ENCODE measurements around the gene CD82. TPM values are rescaled to one million over a fixed set of nuclear protein-coding genes. Genes with fewer than 3 reads are reported as not detected.
"Not testable (repeated sequence)": the region's sequence is repeated elsewhere in the genome, so short reads cannot be mapped to it uniquely, and the experiment has no call there.

The CD82 gene
- polyA plus RNA-seq, 1 donor: 11.4 TPM

DNA sequence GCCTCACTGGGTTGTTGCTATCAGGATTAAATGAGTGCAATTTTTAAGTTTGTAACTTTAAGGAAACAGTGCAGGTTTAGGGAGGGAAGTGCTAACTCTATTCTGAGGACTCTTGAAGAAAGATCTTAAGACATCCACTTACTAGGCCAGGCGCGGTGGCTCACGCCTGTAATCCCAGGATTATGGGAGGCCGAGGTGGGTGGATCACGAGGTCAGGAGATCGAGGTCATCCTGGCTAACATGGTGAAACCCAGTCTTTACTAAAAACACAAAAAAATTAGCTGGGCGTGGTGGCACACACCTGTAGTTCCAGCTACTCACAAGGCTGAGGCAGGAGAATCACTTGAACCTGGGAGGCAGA is 5.5 kb upstream of the CD82 start:
- DNase-seq: not testable (repeated sequence)

GRCh38 chr11:44561275-44561805 is 4.1 kb upstream of the CD82 start:
- DNase-seq: no peak

- DNase-seq: no peak
Observed at GRCh38 chr11:44561964-44562734, 3.3 kb upstream of the CD82 start.

GRCh38 chr11:44562845-44563460 is 2.5 kb upstream of the CD82 start:
- no peak for DNase-seq

DNA sequence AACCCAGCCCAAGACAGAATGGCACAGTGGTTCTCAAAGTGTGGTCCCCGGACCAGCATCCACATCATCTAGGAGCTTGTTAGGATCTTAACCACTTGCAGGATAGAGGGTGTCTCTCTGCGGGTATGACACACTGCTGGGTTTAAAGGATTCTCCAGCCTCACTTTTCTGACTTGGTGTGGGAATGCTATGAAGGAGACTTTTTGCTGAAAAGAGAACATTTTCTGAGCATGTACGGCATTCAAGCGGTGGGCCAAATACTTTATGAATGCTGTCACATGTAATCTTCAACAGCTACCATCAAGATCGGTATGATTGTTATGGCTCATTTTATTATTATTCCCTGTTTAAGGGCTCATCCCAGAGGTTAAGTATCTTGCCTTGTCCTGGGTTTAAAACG is 1.8 kb upstream of the CD82 start:
- no peak for DNase-seq

GRCh38 chr11:44564166-44564565 is 1.3 kb upstream of the CD82 start:
- DNase-seq: no peak

DNA sequence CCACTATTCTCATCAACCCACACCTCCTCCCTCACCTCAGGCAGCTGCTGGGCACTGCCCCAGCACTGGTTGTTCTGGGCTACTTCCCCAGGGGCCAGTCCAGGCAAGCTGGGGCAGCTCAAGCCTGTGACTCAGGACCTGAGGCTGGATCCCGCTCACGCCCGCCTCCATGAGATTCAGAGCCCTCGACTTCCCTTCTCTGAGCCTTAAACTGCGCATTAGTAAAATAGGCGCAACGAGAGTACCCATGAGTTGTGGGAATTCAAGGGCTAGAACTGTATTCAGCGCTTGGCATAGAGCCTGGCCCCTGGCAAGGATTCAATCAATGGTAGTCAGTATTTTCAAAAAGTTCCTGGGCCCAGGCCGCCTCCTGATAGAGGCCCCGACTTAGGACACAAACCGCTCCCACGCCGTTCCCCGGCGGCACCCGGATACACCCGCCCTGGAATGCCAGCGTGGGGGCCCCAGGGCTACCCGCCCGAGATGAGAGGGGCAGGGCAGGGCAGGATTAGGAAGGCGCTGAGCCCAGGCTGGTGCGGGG is 723 bp upstream of the CD82 start:
- no peak for DNase-seq

GRCh38 chr11:44565953-44566949 is 788 bp downstream of the CD82 start:
- no peak for DNase-seq

- no peak for DNase-seq
Observed at GRCh38 chr11:44566952-44567875, 1.8 kb downstream of the CD82 start.

- no peak for DNase-seq
Observed at GRCh38 chr11:44567876-44568256, 2.4 kb downstream of the CD82 start.

DNA sequence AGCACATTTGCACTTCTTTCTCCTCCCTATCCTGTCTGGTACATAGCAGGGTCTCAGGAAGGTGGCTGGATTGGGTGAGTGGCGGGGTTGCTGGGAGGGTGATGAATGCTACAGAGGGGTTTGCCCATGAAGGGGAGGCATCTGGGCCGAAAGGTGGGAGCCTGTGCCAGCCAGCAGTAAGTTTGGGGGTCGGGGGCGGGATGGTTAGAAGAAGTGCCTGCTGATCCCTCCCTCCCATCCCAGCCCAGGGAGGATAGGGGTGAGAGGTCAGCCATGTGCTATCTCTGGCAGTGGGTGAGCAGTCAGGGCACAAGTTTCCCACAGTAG is 2.8 kb downstream of the CD82 start:
- no peak for DNase-seq

- DNase-seq: no peak
Observed at GRCh38 chr11:44568658-44569473, 3.4 kb downstream of the CD82 start.

DNA sequence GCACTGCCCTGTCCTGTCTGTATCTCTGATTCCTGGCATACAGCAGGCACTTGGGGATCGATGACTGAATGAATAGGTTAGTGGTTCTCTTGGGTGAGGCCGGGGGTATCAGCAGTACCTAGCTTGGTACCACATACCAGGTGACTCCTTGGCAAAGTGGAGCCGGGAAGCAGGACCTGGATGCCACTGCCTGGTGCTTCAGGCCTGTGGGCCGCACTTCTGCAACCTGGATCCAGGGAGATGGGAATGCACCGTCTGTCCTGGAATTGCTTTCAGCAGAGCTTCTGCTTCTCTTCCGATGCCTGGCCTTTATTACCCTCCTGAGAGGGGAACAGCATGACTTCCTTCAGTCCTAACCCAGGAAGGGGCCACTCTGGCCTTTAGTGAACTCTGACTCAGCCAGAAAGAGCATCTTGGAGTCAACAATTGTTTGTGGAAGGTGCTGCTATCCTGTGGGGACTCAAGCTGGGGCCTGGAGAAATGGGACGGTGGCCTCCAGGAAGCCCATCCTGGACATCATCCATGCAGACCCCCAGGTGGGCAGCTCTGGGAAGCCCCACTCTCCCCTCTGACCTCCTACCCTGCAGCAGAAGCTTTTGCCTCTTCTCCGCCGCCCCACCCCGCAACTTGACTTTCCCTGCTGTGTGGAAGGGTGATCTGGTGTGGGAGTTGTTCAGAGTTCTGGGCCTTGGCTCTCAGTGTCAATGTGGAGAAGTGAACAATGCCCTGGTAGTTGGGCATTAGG is 5.1 kb downstream of the CD82 start:
- DNase-seq: no peak

GRCh38 chr11:44571871-44572270 is 6.4 kb downstream of the CD82 start:
- no peak for DNase-seq

DNA sequence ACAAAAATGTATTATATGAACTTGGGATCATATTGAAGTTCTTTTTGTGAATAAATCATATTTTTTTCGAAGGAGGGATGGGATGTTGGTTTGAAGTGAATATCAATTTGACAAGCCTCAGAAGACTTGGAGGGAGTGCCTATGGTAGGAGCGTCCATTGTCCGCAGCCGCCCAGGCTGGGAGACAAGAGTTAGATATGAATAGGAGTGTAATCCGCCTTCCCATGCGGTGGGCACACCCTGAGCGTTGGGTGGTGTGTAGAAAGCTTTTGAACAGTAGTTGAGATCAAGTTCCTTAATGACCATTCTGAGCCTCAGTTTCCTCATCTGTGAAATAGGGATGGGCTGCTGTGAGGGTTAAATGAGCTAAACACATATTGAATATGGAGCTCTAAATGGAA is 7.0 kb downstream of the CD82 start:
- DNase-seq: no peak

GRCh38 chr11:44572884-44573283 is 7.4 kb downstream of the CD82 start:
- DNase-seq: no peak

DNA sequence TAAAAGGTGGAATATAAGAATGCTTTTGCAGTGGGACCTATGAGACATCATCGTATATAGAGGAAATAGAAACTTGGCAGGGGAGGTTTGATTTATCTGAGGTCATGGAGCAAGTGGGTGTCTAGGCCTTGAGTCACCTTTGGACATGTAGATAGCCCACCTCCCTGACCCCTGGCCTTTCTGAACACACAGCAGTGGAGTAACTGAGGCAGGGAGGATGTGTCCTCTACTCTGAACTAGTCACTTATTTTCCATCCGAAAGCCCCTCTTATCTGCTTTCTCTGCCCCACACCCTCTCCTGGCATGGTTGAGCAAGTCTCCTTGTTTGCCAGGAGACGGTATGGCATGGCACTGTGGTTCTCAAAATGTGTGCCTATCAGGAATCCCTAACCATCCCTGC is 7.9 kb downstream of the CD82 start:
- no peak for DNase-seq

DNA sequence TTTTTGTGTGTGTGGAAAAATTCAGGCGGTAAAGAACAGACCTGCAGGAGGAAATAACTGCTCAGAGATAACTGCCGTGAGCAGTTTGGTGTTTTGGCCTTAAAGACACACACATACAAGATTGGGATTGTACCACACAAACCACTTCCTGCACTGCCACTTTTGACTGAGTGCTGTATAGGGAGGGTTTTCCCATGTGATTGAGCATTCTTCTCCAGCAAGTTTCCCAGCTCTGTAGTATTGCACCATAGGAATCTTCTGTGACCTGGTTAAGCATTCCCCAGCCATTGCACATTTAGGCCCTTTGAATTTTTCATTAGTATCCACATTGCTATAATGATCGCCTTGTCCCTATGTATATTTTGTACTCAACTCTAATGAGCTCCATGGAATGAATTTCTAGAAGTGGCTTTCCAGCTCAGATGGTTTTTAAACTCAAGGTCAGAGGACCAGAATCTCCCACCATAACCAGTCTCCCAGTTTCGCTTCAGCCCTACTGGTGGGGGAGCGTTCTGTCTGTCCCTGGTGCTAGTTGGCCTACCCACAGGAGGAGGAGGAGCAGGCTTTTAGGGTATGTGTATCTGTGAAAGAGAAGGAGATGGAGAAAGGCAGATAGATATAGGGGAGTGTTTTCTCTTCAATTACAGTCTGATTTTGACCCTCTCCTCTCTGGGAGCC is 9.3 kb downstream of the CD82 start:
- no peak for DNase-seq

DNA sequence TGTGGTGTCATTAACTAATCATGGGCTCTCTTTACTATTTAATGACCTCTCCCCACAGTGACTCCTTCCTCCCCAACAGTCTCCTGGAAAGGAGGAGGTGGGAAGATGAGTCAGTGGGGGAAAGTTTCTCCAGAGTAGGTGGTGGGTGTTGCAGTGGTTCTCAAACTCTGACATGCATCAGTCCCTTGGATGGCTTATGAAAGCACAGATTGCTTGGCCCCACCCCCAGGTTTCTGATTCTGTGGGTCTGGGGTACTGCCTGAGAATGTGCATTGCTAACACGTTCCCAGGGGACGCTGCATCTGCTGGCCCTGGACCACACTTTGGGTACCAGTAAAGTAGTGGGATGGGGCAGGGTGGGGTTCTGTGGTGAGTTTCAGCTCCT is 9.8 kb downstream of the CD82 start:
- DNase-seq: no peak

Data from left kidney (tissue), 2 donors.